ENCODE measurements around the gene ETV3L. TPM values are rescaled to one million over a fixed set of nuclear protein-coding genes. Genes with fewer than 3 reads are reported as not detected.

ETV3L gene
- total and polyA plus RNA-seq, 3 donors from 2014 or later: 0.16 TPM; not detected in 2

DNA sequence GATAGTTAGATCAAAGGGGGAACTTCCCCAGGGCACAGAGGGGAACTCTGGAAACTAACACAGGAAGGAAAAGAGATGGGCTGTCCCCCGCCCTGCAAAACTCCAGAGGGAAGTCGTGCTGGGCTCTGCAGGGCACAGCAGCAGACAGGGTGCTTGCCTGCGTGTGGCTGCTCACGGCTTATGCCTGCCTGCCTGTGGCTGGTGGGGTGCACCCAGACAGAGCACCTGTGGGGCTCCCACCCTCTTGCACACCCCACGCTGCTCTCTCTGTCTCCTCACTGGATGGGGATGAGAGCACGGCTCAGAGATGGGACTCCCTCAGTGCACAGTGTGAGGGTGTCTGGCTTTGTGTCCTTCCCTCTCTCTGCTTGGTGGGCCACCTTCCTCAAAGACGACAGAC lies 13.5 kb upstream of the ETV3L start:
- H3K36me3 ChIP-seq (ENCODE audit: low read depth, missing control alignments): no peaks in the 10 kb centered on the region
- TF ChIP-seq, protein P1, sequence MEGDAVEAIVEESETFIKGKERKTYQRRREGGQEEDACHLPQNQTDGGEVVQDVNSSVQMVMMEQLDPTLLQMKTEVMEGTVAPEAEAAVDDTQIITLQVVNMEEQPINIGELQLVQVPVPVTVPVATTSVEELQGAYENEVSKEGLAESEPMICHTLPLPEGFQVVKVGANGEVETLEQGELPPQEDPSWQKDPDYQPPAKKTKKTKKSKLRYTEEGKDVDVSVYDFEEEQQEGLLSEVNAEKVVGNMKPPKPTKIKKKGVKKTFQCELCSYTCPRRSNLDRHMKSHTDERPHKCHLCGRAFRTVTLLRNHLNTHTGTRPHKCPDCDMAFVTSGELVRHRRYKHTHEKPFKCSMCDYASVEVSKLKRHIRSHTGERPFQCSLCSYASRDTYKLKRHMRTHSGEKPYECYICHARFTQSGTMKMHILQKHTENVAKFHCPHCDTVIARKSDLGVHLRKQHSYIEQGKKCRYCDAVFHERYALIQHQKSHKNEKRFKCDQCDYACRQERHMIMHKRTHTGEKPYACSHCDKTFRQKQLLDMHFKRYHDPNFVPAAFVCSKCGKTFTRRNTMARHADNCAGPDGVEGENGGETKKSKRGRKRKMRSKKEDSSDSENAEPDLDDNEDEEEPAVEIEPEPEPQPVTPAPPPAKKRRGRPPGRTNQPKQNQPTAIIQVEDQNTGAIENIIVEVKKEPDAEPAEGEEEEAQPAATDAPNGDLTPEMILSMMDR (IDR thresholded peaks at IDR 0.05): no peak
- TF ChIP-seq POLR2A (IDR thresholded peaks at IDR 0.05): no peak
- no peak for DNase-seq
- 73 to 78% methylated on average over 6 to 7 of the region's 7 CpGs for WGBS, 2 donors
- H3K27me3 ChIP-seq: no peaks in the 10 kb centered on the region
- H3K27ac ChIP-seq: no peak overlapping the region
- no peaks in the 10 kb centered on the region for H3K9me3 ChIP-seq
- H3K4me1 ChIP-seq: no peaks in the 10 kb centered on the region
- no peak overlapping the region for H3K4me3 ChIP-seq
- intact Hi-C loops (cut with DNase I; ENCODE audit: low total_unique reads): no loop called here

DNA sequence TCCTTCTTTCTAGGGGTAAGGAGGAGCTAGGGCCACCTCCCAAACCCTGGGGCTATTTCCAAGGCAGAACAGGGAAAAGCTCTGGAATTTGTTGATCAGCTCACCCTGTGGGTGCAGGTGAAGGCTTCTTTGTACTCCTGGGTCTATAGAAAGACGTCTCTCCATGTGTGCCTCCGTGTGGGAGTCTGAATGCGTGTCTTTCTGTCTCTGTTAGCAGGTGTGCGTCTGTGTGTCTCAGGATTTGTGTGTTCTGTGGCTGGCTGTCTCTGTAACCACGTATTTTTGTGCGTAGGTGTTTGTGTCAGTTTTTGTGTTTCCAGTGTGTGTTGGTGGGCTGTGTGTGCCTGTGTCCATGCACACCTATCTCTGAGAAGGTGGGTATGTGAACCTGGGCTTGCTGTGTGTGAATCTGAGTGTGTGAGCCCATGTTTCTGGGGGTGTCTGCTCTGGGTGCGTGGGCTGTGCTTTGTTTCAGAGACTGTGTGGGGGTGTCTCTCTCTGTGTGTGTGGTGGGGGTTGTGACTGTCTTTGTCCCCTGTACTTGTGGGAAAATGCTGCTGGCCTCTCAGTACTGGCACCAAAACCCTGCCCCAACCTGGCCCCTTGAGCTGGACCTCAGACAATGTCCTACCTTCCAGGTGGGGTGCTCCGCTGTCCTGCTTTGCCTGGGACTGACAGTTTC lies 12.7 kb upstream of the ETV3L start:
- H3K27me3 ChIP-seq: no peaks in the 10 kb centered on the region
- no peak overlapping the region for H3K27ac ChIP-seq
- no peak overlapping the region for H3K4me3 ChIP-seq
- no peaks in the 10 kb centered on the region for H3K4me1 ChIP-seq
- 57 to 61% methylated on average over 6 to 8 of the region's 8 CpGs for WGBS, 2 donors
- intact Hi-C loops (cut with DNase I; ENCODE audit: low total_unique reads): no loop called here
- H3K9me3 ChIP-seq: no peaks in the 10 kb centered on the region
- no peak for TF ChIP-seq POLR2A (IDR thresholded peaks at IDR 0.05)
- TF ChIP-seq, protein P1 (IDR thresholded peaks at IDR 0.05): no peak
- DNase-seq: no peak
- no peaks in the 10 kb centered on the region for H3K36me3 ChIP-seq (ENCODE audit: low read depth, missing control alignments)

DNA sequence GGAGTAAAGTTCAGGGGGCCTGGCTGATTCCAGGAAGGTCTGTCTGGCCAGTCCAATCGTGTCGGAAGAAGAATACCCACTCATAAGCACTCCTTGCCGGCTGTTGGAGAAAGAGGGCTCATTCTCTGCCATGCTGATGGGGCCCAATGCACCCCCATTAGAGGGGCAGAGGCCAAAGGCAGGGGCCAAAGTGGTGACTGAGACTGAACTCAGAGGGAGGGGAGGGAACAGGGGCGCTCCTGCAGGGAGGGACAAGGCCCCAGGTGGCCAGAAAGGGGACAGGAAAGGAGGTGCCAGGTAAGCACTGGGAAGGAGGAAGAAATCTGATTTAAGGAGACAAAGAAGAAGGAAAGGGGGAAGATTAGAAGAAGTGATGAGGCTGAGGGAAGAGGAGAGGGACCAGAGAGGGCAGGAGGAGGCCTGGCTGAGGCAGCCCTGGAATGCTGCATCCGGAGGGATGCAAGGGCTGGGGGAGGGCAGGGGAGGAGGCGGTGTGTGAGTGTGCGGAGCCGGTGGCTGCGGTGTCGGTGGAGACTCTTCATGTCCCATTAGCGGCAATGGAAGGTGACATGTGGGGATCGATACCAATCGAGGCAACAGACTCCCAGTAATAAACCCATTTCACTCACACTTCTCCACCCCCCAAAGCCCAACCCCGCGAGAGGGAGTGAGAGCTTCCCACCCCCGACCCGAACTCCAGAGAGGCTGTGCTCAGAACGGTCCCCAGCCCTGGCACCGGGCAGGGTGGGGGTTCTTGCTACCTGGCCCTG lies 12.0 kb upstream of the ETV3L start:
- 58 to 59% methylated on average over 18 to 19 of the region's 19 CpGs for WGBS, 2 donors
- intact Hi-C loops (cut with DNase I; ENCODE audit: low total_unique reads): no loop called here
- no peak for DNase-seq
- no peak for TF ChIP-seq POLR2A (IDR thresholded peaks at IDR 0.05)
- TF ChIP-seq, protein P1 (IDR thresholded peaks at IDR 0.05): no peak
- Histone ChIP-seq H3K4me3 (no peak overlapping the region), H3K4me1 (no peaks in the 10 kb centered on the region), H3K36me3 (ENCODE audit: low read depth, missing control alignments) (no peaks in the 10 kb centered on the region), H3K27ac (no peak overlapping the region), H3K9me3 (no peaks in the 10 kb centered on the region), H3K27me3 (no peaks in the 10 kb centered on the region)

DNA sequence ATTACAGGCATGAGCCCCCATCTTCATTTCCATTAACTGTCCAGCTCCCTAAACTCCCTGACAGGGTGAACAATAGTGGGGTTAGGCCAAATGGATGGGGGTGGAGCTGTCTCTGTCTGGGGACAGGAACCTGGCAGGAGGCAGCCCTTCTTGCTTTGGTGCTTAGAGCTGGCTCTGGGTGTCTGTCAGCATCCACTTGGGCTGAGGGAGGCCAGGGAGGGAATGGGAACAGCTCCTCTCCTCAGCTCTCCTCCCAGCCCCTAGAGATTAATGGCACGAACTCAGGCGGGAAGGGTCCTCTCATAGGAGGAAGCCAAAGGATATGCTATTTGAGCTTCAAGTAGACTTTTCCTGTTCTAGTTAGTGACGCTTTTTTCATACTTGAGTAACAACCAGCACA lies 11.1 kb upstream of the ETV3L start:
- H3K36me3 ChIP-seq (ENCODE audit: low read depth, missing control alignments): no peaks in the 10 kb centered on the region
- no peaks in the 10 kb centered on the region for H3K4me1 ChIP-seq
- H3K9me3 ChIP-seq: no peaks in the 10 kb centered on the region
- DNase-seq: no peak
- H3K27me3 ChIP-seq: no peaks in the 10 kb centered on the region
- no peak overlapping the region for H3K4me3 ChIP-seq
- H3K27ac ChIP-seq: no peak overlapping the region
- intact Hi-C loops (cut with DNase I; ENCODE audit: low total_unique reads): no loop called here
- WGBS, 2 donors: 86 to 94% methylated on average over 3 of the region's 3 CpGs
- no peak for TF ChIP-seq POLR2A (IDR thresholded peaks at IDR 0.05)
- TF ChIP-seq, protein P1 (IDR thresholded peaks at IDR 0.05): no peak

Measured in testis (tissue), 3 donors.